ENCODE data around the gene GABRB1.

DNA sequence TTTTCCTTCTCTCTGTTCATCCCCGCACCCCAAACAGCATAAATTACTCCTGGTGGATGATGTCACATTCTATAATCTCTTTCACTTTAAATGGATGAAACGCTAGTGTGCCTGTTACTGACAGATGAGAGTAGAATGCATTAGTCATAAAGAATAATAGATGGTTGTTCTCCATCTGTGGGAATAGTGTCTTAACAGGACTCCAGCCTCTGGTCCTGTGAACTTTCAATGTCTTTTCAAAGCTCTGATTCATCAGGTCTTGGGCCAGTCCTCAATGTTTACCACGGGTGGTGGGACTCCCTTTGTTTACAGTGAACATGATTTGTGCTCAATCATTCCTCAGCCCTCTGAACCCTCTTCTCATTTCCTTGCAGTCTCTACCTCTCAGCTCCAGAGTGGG is 182.6 kb downstream of the GABRB1 start:
- no peak for TF ChIP-seq EZH2 (IDR thresholded peaks at IDR 0.05; ENCODE audit: borderline replicate concordance, insufficient read depth, low read depth, low read length, poor library complexity, severe bottlenecking)
- TF ChIP-seq, protein P1, sequence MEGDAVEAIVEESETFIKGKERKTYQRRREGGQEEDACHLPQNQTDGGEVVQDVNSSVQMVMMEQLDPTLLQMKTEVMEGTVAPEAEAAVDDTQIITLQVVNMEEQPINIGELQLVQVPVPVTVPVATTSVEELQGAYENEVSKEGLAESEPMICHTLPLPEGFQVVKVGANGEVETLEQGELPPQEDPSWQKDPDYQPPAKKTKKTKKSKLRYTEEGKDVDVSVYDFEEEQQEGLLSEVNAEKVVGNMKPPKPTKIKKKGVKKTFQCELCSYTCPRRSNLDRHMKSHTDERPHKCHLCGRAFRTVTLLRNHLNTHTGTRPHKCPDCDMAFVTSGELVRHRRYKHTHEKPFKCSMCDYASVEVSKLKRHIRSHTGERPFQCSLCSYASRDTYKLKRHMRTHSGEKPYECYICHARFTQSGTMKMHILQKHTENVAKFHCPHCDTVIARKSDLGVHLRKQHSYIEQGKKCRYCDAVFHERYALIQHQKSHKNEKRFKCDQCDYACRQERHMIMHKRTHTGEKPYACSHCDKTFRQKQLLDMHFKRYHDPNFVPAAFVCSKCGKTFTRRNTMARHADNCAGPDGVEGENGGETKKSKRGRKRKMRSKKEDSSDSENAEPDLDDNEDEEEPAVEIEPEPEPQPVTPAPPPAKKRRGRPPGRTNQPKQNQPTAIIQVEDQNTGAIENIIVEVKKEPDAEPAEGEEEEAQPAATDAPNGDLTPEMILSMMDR (IDR thresholded peaks at IDR 0.05): no peak

All from B cell (primary cell).